Right ventricle myocardium inferior (tissue), 1 donor: ENCODE data around the gene PRKAG1. TPM values are rescaled to one million over a fixed set of nuclear protein-coding genes. Genes with fewer than 3 reads are reported as not detected.
A peak's percentile ranks its signal among the peaks of the same experiment; 100 is the strongest.

Source experiments
- ATAC-seq: fragments of 200-7000 bp; cut with Tn5 transposase; one replicate; pipeline ENCODE4 v1.9.1; 2020; ENCODE audit warnings: mild to moderate bottlenecking, moderate library complexity
- DNase-seq: peaks from one replicate; pipeline ENCODE4 v3.0.0; 2021; ENCODE audit errors: missing footprints
- intact Hi-C: fragments of 100-400 bp; cut with DNase I; formaldehyde crosslinking; loops from one replicate; pipeline ENCODE4 v1.11.0; 2022
- total RNA-seq: library from RNA; stranded (reverse); fragmentation: NEBNext Ultra II Directional; extraction: Animal tissue kit (Norgen Biotek cat#: 25700); gene quantifications from one replicate; pipeline ENCODE4 v1.2.1, GENCODE V29; 2021
- donor health status: DM: no; HTN: yes; CAD: no; lungs with severe emphysema.

Gene PRKAG1
- total RNA-seq, 1 donor from 2014 or later: 93.8 TPM

GRCh38 chr12:49051373-49051764 lies 32.8 kb upstream of the PRKAG1 start:
- DNase-seq: no peak
- intact Hi-C loops: no loop called here
- ATAC-seq: no peak

- intact Hi-C loops: no loop called here
- DNase-seq: no peak
- no peak for ATAC-seq
These were observed 32.2 kb upstream of the PRKAG1 start for GRCh38 chr12:49050507-49051372.

DNA sequence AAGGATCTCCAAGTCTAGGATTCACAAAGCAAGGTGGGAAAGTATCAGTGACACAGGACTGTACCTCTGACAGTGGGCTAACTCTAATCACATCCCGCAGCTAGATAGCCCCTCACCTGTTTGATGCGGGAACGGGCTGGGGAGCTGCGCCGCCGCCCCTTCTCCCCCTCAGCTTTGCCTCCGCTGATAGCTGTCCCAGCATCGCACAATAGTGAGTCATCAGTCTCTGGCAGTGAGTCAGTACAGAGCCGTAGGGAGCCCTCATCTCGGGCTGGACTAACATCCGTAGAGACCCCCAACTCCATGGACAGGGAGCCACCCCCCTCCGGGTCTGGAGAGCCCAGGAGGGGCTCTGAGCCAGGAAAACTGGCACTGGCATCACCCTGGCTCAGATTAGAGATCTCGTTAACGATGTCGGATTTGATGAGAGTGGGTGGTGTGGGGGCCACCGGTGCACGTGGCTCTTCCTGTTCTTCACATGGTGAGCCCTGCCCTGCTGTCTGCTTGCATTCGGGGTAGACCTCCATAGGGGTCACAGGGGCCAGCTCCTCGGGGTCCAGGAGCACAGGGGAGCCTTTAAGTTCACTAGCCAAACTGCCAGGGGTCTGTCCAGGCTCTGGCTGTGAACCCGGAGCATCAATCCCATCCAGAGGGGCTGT lies 31.1 kb upstream of the PRKAG1 start:
- DNase-seq (no peak), ATAC-seq (no peak)
- intact Hi-C loops: no loop called here

GRCh38 chr12:49048953-49049352 lies 30.4 kb upstream of the PRKAG1 start:
- ATAC-seq (no peak), DNase-seq (no peak)
- intact Hi-C loops: no loop called here

DNA sequence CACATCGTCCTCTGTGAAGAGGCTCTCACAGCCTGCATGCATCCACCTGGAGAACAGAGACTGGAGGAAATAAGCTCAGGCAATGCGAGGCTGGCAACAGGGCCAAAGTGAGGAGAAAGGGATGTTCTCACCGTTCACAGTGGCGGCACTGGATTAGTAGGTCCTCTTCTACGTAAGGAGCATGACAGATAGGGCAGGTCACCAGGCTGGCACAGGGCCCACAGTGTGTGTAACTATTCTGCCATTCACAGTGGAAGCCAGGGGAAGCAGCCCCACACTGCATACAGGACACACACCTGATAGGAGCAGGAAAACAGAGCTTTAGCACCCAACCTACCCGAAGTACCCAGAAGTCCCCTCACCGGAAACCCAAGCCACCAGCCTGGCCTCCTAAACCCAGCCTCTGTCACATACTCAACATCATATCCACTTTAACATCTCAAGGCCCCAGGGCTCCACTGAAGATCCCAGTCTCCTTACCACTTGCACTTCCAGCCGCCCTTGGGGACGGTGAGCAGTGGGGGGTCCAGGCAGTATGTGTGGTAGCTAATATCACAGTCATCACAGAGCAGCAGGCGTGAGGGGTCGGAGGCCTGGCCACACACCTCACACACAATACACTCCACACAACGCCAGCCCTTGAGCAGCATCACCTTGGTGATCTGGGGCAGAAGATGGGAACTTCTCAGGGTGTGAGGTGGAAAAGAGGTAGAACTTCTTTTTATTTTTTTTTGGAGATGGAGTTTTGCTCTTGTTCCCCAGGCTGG lies 27.7 kb upstream of the PRKAG1 start:
- no peak for DNase-seq
- intact Hi-C loops: no loop called here
- ATAC-seq: no peak

- intact Hi-C loops: no loop called here
- DNase-seq (no peak), ATAC-seq (no peak)
These were observed 26.1 kb upstream of the PRKAG1 start for GRCh38 chr12:49044660-49045059.

DNA sequence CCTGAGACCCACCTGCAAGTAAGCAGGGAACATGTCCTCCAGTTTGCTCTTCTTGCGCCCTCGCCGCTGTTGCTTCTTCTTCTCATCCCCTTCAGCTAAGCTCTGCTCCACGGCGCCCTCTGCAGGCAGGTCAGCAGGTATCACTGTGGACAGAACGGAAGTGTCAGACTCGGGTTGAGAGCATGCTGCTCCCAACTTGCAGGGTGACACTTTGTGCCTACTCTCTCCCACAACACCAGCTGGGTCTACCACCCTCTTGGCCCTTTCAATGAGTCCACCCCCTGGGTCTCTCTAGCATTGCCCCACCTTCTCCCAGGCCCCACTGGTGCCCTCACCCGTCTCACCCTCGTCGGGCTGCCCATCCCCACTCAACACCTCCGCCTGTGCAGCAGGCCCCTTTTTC lies 25.3 kb upstream of the PRKAG1 start:
- DNase-seq: peak; percentile 87
- peak; percentile 45 for ATAC-seq
- intact Hi-C loops: no loop called here

DNA sequence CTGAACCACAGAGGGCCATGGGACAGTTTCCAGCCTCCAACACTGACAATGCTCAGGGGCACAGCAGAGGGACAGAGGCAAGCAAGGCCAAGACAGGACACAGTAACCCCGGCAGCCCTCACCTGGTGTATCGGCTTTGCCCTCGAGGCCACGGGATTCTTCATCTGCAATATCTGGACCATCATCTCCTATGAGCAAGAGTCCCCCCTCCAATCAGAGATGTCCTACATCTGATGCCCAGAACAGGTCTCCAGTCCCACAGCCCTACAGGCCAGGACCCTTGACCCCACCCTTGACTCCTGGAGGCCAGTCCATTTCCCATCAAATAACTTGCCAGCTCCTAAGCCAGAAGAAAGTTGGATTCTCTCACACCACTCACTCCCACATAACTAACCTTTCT lies 24.7 kb upstream of the PRKAG1 start:
- DNase-seq: no peak
- no peak for ATAC-seq
- intact Hi-C loops: no loop called here

DNA sequence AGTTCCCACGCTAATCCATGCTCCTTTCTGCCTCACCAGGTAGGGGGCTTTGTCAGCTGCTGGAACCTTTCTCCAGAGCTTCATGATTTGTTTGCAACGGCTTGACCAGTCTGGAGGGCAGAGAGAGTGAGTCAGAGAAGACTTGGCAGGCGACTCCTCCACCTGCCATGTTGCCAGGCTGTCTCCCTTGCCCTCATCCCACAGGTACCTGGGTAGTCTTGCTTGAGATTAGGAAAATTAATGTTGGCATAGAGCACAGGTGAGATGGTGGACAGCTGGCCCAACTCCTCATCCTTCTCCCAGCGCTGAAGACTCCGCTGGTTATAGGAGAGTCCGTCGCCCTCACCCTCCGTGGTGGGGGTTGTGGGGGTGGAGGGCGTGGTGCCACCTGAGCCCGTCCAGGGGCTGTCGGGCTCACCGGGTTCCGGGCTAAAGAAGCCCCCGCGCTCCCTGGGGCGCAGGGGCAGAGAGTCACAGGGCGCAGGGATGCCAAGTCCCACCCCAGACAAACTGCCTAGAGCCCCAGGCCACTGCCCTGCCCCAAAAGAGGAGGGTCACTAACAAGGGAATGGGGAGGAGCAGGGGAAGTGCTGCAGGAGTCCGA lies 23.4 kb upstream of the PRKAG1 start:
- ATAC-seq (no peak), DNase-seq (no peak)
- intact Hi-C loops: no loop called here

DNA sequence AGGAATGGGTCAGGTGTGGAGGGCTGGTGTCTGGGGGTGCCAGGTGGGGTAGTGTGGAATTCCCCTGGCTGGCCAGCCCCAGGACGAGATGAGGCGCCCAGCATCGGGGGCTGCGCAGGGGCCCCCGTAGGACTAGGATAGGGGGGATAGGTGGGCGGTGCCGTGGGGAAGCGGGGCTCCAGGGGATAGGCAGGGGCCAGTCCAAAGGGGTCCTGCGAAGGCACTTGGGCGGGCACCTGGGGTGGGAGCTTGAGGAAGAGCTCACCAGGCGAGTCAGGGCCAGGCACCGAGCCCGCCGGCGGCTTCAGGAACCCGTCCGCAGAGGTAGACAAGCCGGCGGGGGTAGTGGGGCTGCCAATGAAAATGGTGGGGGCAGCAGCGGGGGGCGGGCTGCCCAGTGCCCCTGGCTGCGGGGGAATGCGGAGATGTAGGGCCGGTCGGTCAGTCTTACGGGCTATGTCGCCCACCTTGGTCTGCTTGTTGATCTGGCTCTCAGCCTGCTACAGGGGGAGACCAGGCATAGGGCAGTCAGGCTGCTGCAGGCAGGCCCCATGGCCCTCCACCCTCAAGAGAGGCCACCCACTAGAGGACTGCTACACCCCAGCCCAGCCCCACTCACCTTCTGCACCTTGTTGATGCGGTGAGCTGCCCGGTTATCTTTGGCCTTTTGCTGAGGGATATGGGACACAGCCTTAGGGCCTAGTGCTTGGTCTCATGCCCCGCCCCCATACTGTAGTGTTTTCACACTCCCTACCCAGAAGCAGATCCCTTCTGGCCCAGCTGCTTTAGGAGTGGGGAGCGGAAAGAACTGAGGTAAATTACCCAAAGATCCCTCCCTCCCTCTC lies 22.7 kb upstream of the PRKAG1 start:
- DNase-seq (no peak), ATAC-seq (no peak)
- intact Hi-C loops: no loop called here

DNA sequence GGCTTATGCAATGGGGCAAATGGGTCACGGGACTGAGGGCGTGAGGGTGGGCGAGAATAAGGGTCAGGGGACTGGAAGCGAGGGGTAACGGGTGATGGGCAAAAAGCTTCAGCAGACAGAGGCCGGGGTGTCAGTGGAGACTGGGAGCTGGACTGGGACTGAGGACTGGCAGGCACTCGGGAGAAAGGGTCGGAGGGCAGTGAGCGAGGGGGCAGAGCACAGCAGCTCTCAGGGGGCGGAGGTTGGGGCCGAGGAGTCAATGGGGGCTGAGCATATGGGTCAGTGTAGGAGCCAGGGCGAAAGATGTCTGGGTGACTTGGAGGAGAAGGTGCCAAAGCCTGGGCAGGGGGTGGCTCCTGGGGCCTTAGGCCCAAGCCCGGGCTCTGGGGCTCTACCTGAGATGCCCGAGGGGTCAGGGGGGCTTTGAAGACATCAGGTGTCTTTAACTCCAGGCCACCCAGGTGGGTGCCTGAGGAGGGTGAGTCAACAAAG lies 21.8 kb upstream of the PRKAG1 start:
- intact Hi-C loops: no loop called here
- DNase-seq: no peak
- ATAC-seq: no peak

GRCh38 chr12:49039421-49040363 lies 21.1 kb upstream of the PRKAG1 start:
- intact Hi-C loops: no loop called here
- ATAC-seq (no peak), DNase-seq (no peak)

GRCh38 chr12:49038291-49038955 lies 19.8 kb upstream of the PRKAG1 start:
- intact Hi-C loops: no loop called here

DNA sequence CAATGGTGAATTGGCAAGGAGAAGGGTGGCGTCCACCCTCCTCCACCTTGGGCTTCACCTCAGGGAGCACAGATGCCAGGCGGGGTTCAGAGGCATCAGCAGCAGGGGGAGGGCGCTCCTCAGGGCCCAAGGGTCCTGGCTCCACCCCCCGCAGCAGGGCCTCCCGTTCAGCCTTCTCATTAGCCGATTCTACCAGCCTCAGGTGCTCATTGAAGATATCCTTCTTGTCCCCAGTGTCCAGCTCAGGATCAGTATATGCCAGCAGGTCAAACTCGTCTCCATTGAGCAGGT lies 19.3 kb upstream of the PRKAG1 start:
- DNase-seq (no peak), ATAC-seq (no peak)

More at GRCh38 chr12:49038291-49038955, 19.8 kb upstream of the PRKAG1 start:
- ATAC-seq (no peak), DNase-seq (no peak)

DNA sequence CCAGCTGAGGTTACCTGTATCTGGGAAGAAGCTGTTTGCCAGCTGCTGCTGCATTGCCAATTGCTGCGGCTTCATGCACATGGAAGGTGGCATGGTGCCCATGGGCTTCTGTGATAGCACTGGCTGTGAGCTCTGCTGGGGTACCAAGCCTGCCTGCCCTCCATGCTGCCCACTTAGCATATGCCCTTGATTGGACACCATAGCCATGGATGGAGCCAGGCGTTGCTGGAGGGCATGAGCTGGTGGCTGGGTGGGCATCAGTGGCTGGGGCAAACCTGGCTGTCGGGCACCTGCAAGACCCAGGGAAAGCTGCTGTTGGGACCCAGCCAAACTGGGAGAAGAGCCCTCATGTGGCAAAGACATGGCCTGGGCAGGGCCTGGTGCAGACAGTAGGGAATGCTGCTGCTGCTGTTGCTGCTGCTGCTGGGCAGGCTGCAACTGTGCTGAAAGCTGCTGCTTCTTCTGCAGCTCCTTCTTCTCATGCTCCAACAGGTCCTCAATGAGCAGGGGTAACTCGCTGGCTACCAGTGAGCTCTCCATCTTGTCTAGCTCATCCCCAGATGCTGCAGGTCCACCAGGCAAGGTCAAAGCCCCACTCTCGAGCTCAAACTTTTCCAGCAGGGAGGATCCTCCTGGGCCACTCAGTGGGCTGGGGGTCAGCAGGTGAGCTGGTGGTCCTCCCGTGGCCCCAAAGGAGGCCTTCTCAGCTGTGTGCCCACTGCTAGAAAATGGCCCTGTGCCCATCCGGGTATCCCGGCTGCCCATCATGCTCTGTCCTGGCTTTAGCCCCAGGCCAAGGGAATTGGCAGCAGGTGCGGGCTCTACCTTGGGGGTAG lies 18.8 kb upstream of the PRKAG1 start:
- DNase-seq (no peak), ATAC-seq (no peak)
- intact Hi-C loops: no loop called here

More for the DNA sequence above, 19.3 kb upstream of the PRKAG1 start:
- intact Hi-C loops: no loop called here

DNA sequence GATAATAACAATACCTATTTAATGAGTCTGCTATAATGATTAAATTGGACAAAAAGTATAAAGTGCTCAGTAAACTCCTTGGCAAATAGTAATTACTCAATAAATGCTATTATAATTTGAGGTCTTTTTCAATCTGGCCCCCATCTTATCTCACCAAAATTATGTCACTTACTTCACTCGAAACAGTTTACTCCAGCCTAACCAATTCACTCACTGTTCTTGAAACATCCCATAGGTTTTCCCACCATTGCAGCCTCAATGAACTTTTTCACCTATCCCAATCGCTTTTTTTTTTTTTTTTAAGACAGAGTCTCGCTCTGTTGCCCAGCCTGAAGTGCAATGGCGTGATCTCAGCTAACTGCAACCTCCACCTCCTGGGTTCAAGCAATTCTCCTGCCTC lies 17.5 kb upstream of the PRKAG1 start:
- intact Hi-C loops: no loop called here
- ATAC-seq (no peak), DNase-seq (no peak)
